NB4 (cell line): ENCODE results near the gene NPHP4.

ENCODE experiments used
- DNase-seq: peaks from one replicate; pipeline ENCODE4 v3.0.0; 2010; ENCODE audit warnings: low read depth
- H3K4me3 ChIP-seq: one replicate; pipeline ENCODE4 v1.5.1; 2011; ENCODE audit warnings: mild to moderate bottlenecking, low read depth, low read length, moderate library complexity
- CTCF ChIP-seq: IDR thresholded peaks from one replicate; pipeline ENCODE4 v1.5.1; 2012; ENCODE audit warnings: low read depth, low read length
- MAX ChIP-seq: IDR thresholded peaks from 2 replicates; pipeline ENCODE4 v1.6.1; 2011; ENCODE audit warnings: low read depth, low read length
- MYC ChIP-seq: IDR thresholded peaks from 2 replicates; pipeline ENCODE4 v1.6.1; 2011; ENCODE audit warnings: low read depth, low read length
- POLR2A ChIP-seq: IDR thresholded peaks from 2 replicates; pipeline ENCODE4 v1.6.1; 2011; ENCODE audit warnings: mild to moderate bottlenecking; ENCODE audit not compliant: insufficient read length; ENCODE audit errors: extremely low read depth

NPHP4 gene

GRCh38 chr1:5983361-5984103 is 8.7 kb downstream of the NPHP4 start:
- TF ChIP-seq CTCF (no peak), MYC (no peak), MAX (no peak), POLR2A (no peak)
- DNase-seq, result no peak
- H3K4me3 ChIP-seq, result no peak overlapping the region

- no peak for DNase-seq
- TF ChIP-seq CTCF, result no peak
- TF ChIP-seq MYC, result no peak
- H3K4me3 ChIP-seq, result no peak overlapping the region
Measured at GRCh38 chr1:5982868-5983267, 9.4 kb downstream of the NPHP4 start.

GRCh38 chr1:5982276-5982675 is 9.9 kb downstream of the NPHP4 start:
- TF ChIP-seq MYC, result no peak
- TF ChIP-seq POLR2A, result no peak
- no peak for TF ChIP-seq MAX
- no peak for TF ChIP-seq CTCF
- H3K4me3 ChIP-seq, result no peak overlapping the region
- DNase-seq, result no peak

GRCh38 chr1:5981009-5981380 is 11.2 kb downstream of the NPHP4 start:
- H3K4me3 ChIP-seq, result no peak overlapping the region
- no peak for TF ChIP-seq POLR2A
- TF ChIP-seq CTCF, result no peak
- no peak for DNase-seq

GRCh38 chr1:5980314-5981008 is 11.8 kb downstream of the NPHP4 start:
- no peak overlapping the region for H3K4me3 ChIP-seq
- TF ChIP-seq MYC, result no peak
- no peak for TF ChIP-seq MAX
- TF ChIP-seq POLR2A, result no peak
- TF ChIP-seq CTCF, result no peak
- DNase-seq, result peak; percentile 57
